ENCODE results near the gene ZSWIM1. TPM values are rescaled to one million over a fixed set of nuclear protein-coding genes. Genes with fewer than 3 reads are reported as not detected.

Gene ZSWIM1
- total RNA-seq, 1 experiment from 2014 or later = 13.0 TPM

GRCh38 chr20:45905505-45906079, 24.6 kb downstream of the ZSWIM1 start:
- no TSS peak for BruUV-seq (replicated peaks)
- POLR2A ChIA-PET = interaction anchor here (0.9 to 2.1 kb wide), 2 partner anchors 24 to 28 kb away, joined by 4 to 6 read pairs; partner anchors contain the start of gene ZSWIM1
- CTCF ChIA-PET = interaction anchor here (1.5 to 1.6 kb wide), 2 partner anchors 13 to 64 kb away, joined by 3 to 4 read pairs; no protein-coding TSS in a partner anchor
- no peak overlapping the region for H3K27ac ChIP-seq (ENCODE audit: low read depth, low read length)
- ATAC-seq = peak; percentile 70
- intact Hi-C loops (cut with micrococcal nuclease) = no loop called here
- H2AFZ ChIP-seq (ENCODE audit: low read depth, low read length, poor library complexity, severe bottlenecking) = no peak overlapping the region
- TF ChIP-seq CBX3 (IDR thresholded peaks at IDR 0.05; ENCODE audit: low read depth) (no peak), FOSL1 (IDR thresholded peaks at IDR 0.05; ENCODE audit: low read depth) (peak; percentile 36; the same call in 1 of the 2 replicates)
- H4K20me1 ChIP-seq (ENCODE audit: insufficient read depth) = no peaks in the 10 kb centered on the region
- no peaks in the 10 kb centered on the region for H3K9me3 ChIP-seq (ENCODE audit: control insufficient read depth in 1 of 2, insufficient read depth in 1 of 2, low read depth in 1 of 2, low read length in 2 of 2)
- no peaks in the 10 kb centered on the region for H3K79me2 ChIP-seq (ENCODE audit: insufficient read depth, low read length)
- no peak overlapping the region for H3K4me3 ChIP-seq (replicated peaks in 1 of 2; ENCODE audit: low read depth in 1 of 2, low read length in 2 of 2)
- RAD21 ChIA-PET (ENCODE audit: low non-redundant PET in 1 of 2, low total read pairs in 2 of 2, uncharacterized antibody in 2 of 2, unreplicated experiment in 2 of 2) = no interaction called here
- no peak overlapping the region for H3K9ac ChIP-seq (ENCODE audit: low read length)
- peaks cover 5 to 23% of the 10 kb centered on the region in 2 experiments for H3K4me1 ChIP-seq (ENCODE audit: control insufficient read depth in 1 of 2, insufficient read depth in 2 of 2, low read length in 2 of 2)
- no peaks in the 10 kb centered on the region for H3K9me2 ChIP-seq (ENCODE audit: insufficient read depth)
- DNase-seq (ENCODE audit: low read depth, low spot score) = peak; percentile 48
- H3K4me2 ChIP-seq (ENCODE audit: low read length) = peak overlapping the region; percentile 37
- no peaks in the 10 kb centered on the region for H3K36me3 ChIP-seq (ENCODE audit: control insufficient read depth in 1 of 2, insufficient read depth in 2 of 2, low read length in 2 of 2)
- H3K27me3 ChIP-seq (ENCODE audit: insufficient read depth, low read length) = no peaks in the 10 kb centered on the region

- TF ChIP-seq EGR1 (IDR thresholded peaks at IDR 0.05; ENCODE audit: low read depth) (no peak), FOSL1 (IDR thresholded peaks at IDR 0.05; ENCODE audit: low read depth) (no peak), RAD21 (IDR thresholded peaks at IDR 0.05; ENCODE audit: low read depth) (no peak), CBX3 (IDR thresholded peaks at IDR 0.05; ENCODE audit: low read depth) (no peak), EZH2 (IDR thresholded peaks at IDR 0.05) (no peak), ZBTB33 (IDR thresholded peaks at IDR 0.05; ENCODE audit: extremely low read depth, insufficient replicate concordance, low read length) (no peak)
- TF ChIP-seq, protein P1, sequence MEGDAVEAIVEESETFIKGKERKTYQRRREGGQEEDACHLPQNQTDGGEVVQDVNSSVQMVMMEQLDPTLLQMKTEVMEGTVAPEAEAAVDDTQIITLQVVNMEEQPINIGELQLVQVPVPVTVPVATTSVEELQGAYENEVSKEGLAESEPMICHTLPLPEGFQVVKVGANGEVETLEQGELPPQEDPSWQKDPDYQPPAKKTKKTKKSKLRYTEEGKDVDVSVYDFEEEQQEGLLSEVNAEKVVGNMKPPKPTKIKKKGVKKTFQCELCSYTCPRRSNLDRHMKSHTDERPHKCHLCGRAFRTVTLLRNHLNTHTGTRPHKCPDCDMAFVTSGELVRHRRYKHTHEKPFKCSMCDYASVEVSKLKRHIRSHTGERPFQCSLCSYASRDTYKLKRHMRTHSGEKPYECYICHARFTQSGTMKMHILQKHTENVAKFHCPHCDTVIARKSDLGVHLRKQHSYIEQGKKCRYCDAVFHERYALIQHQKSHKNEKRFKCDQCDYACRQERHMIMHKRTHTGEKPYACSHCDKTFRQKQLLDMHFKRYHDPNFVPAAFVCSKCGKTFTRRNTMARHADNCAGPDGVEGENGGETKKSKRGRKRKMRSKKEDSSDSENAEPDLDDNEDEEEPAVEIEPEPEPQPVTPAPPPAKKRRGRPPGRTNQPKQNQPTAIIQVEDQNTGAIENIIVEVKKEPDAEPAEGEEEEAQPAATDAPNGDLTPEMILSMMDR (IDR thresholded peaks at IDR 0.05 in 2 of 3, conservative IDR thresholded peaks at IDR 0.05 in 1 of 3; ENCODE audit: borderline replicate concordance in 1 of 3, insufficient read depth in 1 of 3, low read depth in 2 of 3, low read length in 2 of 3) = no peak
- Histone ChIP-seq H3K79me2 (ENCODE audit: insufficient read depth, low read length) (no peaks in the 10 kb centered on the region), H3K36me3 (ENCODE audit: control insufficient read depth in 1 of 2, insufficient read depth in 2 of 2, low read length in 2 of 2) (no peaks in the 10 kb centered on the region), H3K4me3 (replicated peaks in 1 of 2; ENCODE audit: low read depth in 1 of 2, low read length in 2 of 2) (no peak overlapping the region), H2AFZ (ENCODE audit: low read depth, low read length, poor library complexity, severe bottlenecking) (no peak overlapping the region), H3K9me3 (ENCODE audit: control insufficient read depth in 1 of 2, insufficient read depth in 1 of 2, low read depth in 1 of 2, low read length in 2 of 2) (no peaks in the 10 kb centered on the region), H4K20me1 (ENCODE audit: insufficient read depth) (no peaks in the 10 kb centered on the region), H3K27me3 (ENCODE audit: insufficient read depth, low read length) (no peaks in the 10 kb centered on the region), H3K4me1 (ENCODE audit: control insufficient read depth in 1 of 2, insufficient read depth in 2 of 2, low read length in 2 of 2) (peaks cover 5 to 33% of the 10 kb centered on the region in 2 experiments), H3K9me2 (ENCODE audit: insufficient read depth) (no peaks in the 10 kb centered on the region), H3K9ac (ENCODE audit: low read length) (no peak overlapping the region), H3K27ac (ENCODE audit: low read depth, low read length) (no peak overlapping the region), H3K4me2 (ENCODE audit: low read length) (no peak overlapping the region)
- ChIA-PET CTCF (no interaction called here), RAD21 (ENCODE audit: low non-redundant PET in 1 of 2, low total read pairs in 2 of 2, uncharacterized antibody in 2 of 2, unreplicated experiment in 2 of 2) (no interaction called here), POLR2A (no interaction called here)
- no peak for DNase-seq (ENCODE audit: low read depth, low spot score)
- intact Hi-C loops (cut with micrococcal nuclease) = no loop called here
- no peak for ATAC-seq
- BruUV-seq (replicated peaks) = no TSS peak
Observed at GRCh38 chr20:45907219-45907948, 26.4 kb downstream of the ZSWIM1 start.

Measured in HCT116 (cell line).